GM23338 (cell line): ENCODE data around the gene PINK1. TPM values are rescaled to one million over a fixed set of nuclear protein-coding genes. Genes with fewer than 3 reads are reported as not detected.

Experiments used
- ATAC-seq: fragments of 200-7000 bp; cut with Tn5 transposase; 3 replicates; pipeline ENCODE4 v1.9.1; 2020
- DNase-seq: peaks from one replicate; pipeline ENCODE4 v3.0.0-alpha.2; 2015; ENCODE audit warnings: low spot score
- H2AFZ ChIP-seq: fragments of 200-600 bp; sonication (generic); 2 replicates; pipeline ENCODE4 v1.8.0; 2016; ENCODE audit warnings: antibody characterized with exemption, mild to moderate bottlenecking, moderate library complexity
- H3F3A ChIP-seq: fragments of 200-600 bp; sonication (generic); replicated peaks from 2 replicates; pipeline ENCODE4 v1.8.0; 2017; ENCODE audit warnings: antibody characterized with exemption, mixed run types, low read depth
- H3K27ac ChIP-seq: fragments of 200-600 bp; sonication (generic); 2 replicates; pipeline ENCODE4 v1.6.1; 2016; ENCODE audit warnings: low read depth
- H3K27me3 ChIP-seq: fragments of 200-600 bp; sonication (generic); 2 replicates; pipeline ENCODE4 v1.8.0; 2016; ENCODE audit warnings: mild to moderate bottlenecking, mixed run types, moderate library complexity; ENCODE audit not compliant: insufficient read depth
- H3K36me3 ChIP-seq: fragments of 200-600 bp; sonication (generic); 2 replicates; pipeline ENCODE4 v1.8.0; 2016; ENCODE audit warnings: mild to moderate bottlenecking; ENCODE audit not compliant: insufficient read depth
- H3K4me1 ChIP-seq: fragments of 200-600 bp; sonication (generic); 2 replicates; pipeline ENCODE4 v1.8.0; 2016; ENCODE audit warnings: mild to moderate bottlenecking, moderate library complexity; ENCODE audit not compliant: insufficient read depth
- H3K4me2 ChIP-seq: fragments of 200-600 bp; sonication (generic); 2 replicates; pipeline ENCODE4 v1.7.1; 2017; ENCODE audit warnings: mixed run types
- H3K4me3 ChIP-seq: fragments of 200-600 bp; sonication (generic); 2 replicates; pipeline ENCODE4 v1.6.1; 2016; ENCODE audit warnings: mixed run types
- H3K79me2 ChIP-seq: fragments of 200-600 bp; sonication (generic); replicated peaks from 2 replicates; pipeline ENCODE4 v1.8.0; 2017; ENCODE audit warnings: mild to moderate bottlenecking; ENCODE audit not compliant: insufficient read depth
- H3K9me2 ChIP-seq: fragments of 200-600 bp; sonication (generic); 2 replicates; pipeline ENCODE4 v1.8.0; 2017; ENCODE audit not compliant: insufficient read depth
- H4K20me1 ChIP-seq: fragments of 200-600 bp; sonication (generic); replicated peaks from 2 replicates; pipeline ENCODE4 v1.8.0; 2017; ENCODE audit warnings: mild to moderate bottlenecking; ENCODE audit not compliant: insufficient read depth
- H3K27ac Mint-ChIP-seq: 2 replicates; pipeline ENCODE4 v1.8.0; 2020; ENCODE audit warnings: inconsistent platforms, mild to moderate bottlenecking, moderate library complexity, mixed read lengths
- H3K27me3 Mint-ChIP-seq: 3 replicates; pipeline ENCODE4 v1.8.0; 2022; ENCODE audit warnings: low read depth, mild to moderate bottlenecking, moderate library complexity, mixed read lengths, inconsistent platforms; ENCODE audit not compliant: insufficient read depth, poor library complexity
- H3K36me3 Mint-ChIP-seq: 3 replicates; pipeline ENCODE4 v1.8.0; 2021; ENCODE audit warnings: low read depth, mild to moderate bottlenecking, inconsistent platforms, moderate library complexity, mixed read lengths
- H3K4me1 Mint-ChIP-seq: 3 replicates; pipeline ENCODE4 v1.8.0; 2020; ENCODE audit warnings: mild to moderate bottlenecking, inconsistent platforms, mixed read lengths
- H3K4me3 Mint-ChIP-seq: 3 replicates; pipeline ENCODE4 v1.8.0; 2021; ENCODE audit warnings: moderate library complexity, mild to moderate bottlenecking, inconsistent platforms, mixed read lengths
- H3K9me3 Mint-ChIP-seq: 3 replicates; pipeline ENCODE4 v1.8.0; 2020; ENCODE audit warnings: moderate library complexity, mild to moderate bottlenecking, inconsistent platforms, mixed read lengths
- CREB1 ChIP-seq: fragments of 250-450 bp; sonication (Bioruptor Pico); IDR thresholded peaks from 2 replicates; pipeline ENCODE4 v1.5.0; 2020; ENCODE audit warnings: low read depth, mild to moderate bottlenecking, moderate library complexity
- EZH2 ChIP-seq: fragments of 200-600 bp; sonication (generic); IDR thresholded peaks from one replicate; pipeline ENCODE4 v1.8.0; 2017; ENCODE audit warnings: antibody characterized with exemption, mild to moderate bottlenecking, low read depth; ENCODE audit not compliant: unreplicated experiment
- NANOG ChIP-seq: IDR thresholded peaks from 2 replicates; pipeline ENCODE4 v1.6.1; 2016; ENCODE audit warnings: antibody characterized with exemption, borderline replicate concordance
- POLR2AphosphoS5 ChIP-seq: IDR thresholded peaks from 2 replicates; pipeline ENCODE4 v1.6.1; 2016; ENCODE audit warnings: antibody characterized with exemption, low read depth
- STAT1 ChIP-seq: IDR thresholded peaks from one replicate; pipeline ENCODE4 v1.6.1; 2016; ENCODE audit warnings: antibody characterized with exemption; ENCODE audit not compliant: unreplicated experiment
- ZNF331 ChIP-seq: fragments of 250-450 bp; sonication (Bioruptor Pico); IDR thresholded peaks from 2 replicates; pipeline ENCODE4 v1.5.0; 2020; ENCODE audit warnings: low read depth, mild to moderate bottlenecking, moderate library complexity
- polyA plus RNA-seq: library from polyadenylated mRNA; unstranded; fragments of >200 nt; fragmentation: Nextera tagmentation; extraction: Ambion mirVana; gene quantifications from 2 replicates; pipeline ENCODE4 v1.2.1, GENCODE V29; 2016
- total RNA-seq: library from RNA; depleted of rRNA; stranded (reverse); fragments of >200 nt; shearing (Covaris generic); gene quantifications from 2 replicates; pipeline ENCODE4 v1.2.3, GENCODE V29; 2014
- TF ChIP-seq, protein P1 (sequence below), 2 experiments: fragments of 200-600 bp in 1 of 2; sonication (generic) in 1 of 2; conservative IDR thresholded peaks; 2 replicates each; pipeline versions ENCODE4 v1.5.1 to v1.6.1; 2016 to 2017; ENCODE audit warnings: antibody characterized with exemption in 2 of 2, low read depth in 2 of 2, mild to moderate bottlenecking in 2 of 2, moderate library complexity in 1 of 2
- TF ChIP-seq, protein P2 (sequence below): fragments of 250-450 bp; sonication (Bioruptor Pico); IDR thresholded peaks from 2 replicates; pipeline ENCODE4 v1.5.0; 2020; ENCODE audit warnings: mild to moderate bottlenecking, moderate library complexity
- TF ChIP-seq, protein P3 (sequence below): IDR thresholded peaks from 2 replicates; pipeline ENCODE4 v1.6.1; 2016; ENCODE audit warnings: antibody characterized with exemption
- TF ChIP-seq, protein P4 (sequence below): IDR thresholded peaks from one replicate; pipeline ENCODE4 v1.6.1; 2018; ENCODE audit warnings: antibody characterized with exemption; ENCODE audit not compliant: unreplicated experiment

The PINK1 gene
- total and polyA plus RNA-seq, 2 experiments from 2014 or later: 20.8 to 42.7 TPM

DNA sequence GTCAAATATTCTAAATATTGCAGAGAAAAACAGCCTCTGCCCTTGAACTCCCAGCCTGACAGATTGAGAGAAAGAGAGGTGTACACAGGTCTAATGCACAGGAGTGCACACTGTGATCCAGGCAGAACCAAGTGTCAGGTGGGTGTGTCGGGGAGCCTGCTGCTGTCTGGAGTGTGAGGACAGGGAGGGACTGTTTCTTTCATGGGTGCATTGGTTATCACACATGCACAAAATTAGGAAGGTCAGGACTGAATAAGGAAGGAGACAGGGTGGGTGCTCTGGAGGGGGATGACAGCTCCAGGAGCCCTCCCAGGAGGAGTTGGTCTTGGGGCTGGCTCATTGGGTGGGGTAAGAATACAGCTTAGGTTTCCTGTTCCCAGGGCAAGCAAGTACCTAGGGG is 13.3 kb upstream of the PINK1 start:
- H3K79me2 ChIP-seq: no peaks in the 10 kb centered on the region
- H3K9me2 ChIP-seq: no peaks in the 10 kb centered on the region
- no peak overlapping the region for H3K4me2 ChIP-seq
- peaks cover 15% of the 10 kb centered on the region for H3K4me1 ChIP-seq
- peaks cover 4% of the 10 kb centered on the region; the same call in 1 of the 3 replicates for H3K9me3 Mint-ChIP-seq
- no peak overlapping the region for H3K27ac Mint-ChIP-seq
- TF ChIP-seq, protein P1, sequence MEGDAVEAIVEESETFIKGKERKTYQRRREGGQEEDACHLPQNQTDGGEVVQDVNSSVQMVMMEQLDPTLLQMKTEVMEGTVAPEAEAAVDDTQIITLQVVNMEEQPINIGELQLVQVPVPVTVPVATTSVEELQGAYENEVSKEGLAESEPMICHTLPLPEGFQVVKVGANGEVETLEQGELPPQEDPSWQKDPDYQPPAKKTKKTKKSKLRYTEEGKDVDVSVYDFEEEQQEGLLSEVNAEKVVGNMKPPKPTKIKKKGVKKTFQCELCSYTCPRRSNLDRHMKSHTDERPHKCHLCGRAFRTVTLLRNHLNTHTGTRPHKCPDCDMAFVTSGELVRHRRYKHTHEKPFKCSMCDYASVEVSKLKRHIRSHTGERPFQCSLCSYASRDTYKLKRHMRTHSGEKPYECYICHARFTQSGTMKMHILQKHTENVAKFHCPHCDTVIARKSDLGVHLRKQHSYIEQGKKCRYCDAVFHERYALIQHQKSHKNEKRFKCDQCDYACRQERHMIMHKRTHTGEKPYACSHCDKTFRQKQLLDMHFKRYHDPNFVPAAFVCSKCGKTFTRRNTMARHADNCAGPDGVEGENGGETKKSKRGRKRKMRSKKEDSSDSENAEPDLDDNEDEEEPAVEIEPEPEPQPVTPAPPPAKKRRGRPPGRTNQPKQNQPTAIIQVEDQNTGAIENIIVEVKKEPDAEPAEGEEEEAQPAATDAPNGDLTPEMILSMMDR (conservative IDR thresholded peaks at IDR 0.05; ENCODE audit: low read depth in 2 of 2): no peak
- TF ChIP-seq, protein P2, sequence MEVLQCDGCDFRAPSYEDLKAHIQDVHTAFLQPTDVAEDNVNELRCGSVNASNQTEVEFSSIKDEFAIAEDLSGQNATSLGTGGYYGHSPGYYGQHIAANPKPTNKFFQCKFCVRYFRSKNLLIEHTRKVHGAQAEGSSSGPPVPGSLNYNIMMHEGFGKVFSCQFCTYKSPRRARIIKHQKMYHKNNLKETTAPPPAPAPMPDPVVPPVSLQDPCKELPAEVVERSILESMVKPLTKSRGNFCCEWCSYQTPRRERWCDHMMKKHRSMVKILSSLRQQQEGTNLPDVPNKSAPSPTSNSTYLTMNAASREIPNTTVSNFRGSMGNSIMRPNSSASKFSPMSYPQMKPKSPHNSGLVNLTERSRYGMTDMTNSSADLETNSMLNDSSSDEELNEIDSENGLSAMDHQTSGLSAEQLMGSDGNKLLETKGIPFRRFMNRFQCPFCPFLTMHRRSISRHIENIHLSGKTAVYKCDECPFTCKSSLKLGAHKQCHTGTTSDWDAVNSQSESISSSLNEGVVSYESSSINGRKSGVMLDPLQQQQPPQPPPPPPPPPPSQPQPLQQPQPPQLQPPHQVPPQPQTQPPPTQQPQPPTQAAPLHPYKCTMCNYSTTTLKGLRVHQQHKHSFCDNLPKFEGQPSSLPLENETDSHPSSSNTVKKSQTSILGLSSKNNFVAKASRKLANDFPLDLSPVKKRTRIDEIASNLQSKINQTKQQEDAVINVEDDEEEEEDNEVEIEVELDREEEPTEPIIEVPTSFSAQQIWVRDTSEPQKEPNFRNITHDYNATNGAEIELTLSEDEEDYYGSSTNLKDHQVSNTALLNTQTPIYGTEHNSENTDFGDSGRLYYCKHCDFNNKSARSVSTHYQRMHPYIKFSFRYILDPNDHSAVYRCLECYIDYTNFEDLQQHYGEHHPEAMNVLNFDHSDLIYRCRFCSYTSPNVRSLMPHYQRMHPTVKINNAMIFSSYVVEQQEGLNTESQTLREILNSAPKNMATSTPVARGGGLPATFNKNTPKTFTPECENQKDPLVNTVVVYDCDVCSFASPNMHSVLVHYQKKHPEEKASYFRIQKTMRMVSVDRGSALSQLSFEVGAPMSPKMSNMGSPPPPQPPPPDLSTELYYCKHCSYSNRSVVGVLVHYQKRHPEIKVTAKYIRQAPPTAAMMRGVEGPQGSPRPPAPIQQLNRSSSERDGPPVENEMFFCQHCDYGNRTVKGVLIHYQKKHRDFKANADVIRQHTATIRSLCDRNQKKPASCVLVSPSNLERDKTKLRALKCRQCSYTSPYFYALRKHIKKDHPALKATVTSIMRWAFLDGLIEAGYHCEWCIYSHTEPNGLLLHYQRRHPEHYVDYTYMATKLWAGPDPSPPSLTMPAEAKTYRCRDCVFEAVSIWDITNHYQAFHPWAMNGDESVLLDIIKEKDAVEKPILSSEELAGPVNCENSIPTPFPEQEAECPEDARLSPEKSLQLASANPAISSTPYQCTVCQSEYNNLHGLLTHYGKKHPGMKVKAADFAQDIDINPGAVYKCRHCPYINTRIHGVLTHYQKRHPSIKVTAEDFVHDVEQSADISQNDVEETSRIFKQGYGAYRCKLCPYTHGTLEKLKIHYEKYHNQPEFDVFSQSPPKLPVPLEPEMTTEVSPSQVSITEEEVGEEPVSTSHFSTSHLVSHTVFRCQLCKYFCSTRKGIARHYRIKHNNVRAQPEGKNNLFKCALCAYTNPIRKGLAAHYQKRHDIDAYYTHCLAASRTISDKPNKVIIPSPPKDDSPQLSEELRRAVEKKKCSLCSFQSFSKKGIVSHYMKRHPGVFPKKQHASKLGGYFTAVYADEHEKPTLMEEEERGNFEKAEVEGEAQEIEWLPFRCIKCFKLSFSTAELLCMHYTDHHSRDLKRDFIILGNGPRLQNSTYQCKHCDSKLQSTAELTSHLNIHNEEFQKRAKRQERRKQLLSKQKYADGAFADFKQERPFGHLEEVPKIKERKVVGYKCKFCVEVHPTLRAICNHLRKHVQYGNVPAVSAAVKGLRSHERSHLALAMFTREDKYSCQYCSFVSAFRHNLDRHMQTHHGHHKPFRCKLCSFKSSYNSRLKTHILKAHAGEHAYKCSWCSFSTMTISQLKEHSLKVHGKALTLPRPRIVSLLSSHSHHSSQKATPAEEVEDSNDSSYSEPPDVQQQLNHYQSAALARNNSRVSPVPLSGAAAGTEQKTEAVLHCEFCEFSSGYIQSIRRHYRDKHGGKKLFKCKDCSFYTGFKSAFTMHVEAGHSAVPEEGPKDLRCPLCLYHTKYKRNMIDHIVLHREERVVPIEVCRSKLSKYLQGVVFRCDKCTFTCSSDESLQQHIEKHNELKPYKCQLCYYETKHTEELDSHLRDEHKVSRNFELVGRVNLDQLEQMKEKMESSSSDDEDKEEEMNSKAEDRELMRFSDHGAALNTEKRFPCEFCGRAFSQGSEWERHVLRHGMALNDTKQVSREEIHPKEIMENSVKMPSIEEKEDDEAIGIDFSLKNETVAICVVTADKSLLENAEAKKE (CRISPR knock-in tag): no peak
- TF ChIP-seq EZH2 (no peak), STAT1 (no peak), CREB1 (CRISPR knock-in tag) (no peak), POLR2AphosphoS5 (no peak), NANOG (no peak), ZNF331 (CRISPR knock-in tag) (no peak)
- TF ChIP-seq, protein P3, sequence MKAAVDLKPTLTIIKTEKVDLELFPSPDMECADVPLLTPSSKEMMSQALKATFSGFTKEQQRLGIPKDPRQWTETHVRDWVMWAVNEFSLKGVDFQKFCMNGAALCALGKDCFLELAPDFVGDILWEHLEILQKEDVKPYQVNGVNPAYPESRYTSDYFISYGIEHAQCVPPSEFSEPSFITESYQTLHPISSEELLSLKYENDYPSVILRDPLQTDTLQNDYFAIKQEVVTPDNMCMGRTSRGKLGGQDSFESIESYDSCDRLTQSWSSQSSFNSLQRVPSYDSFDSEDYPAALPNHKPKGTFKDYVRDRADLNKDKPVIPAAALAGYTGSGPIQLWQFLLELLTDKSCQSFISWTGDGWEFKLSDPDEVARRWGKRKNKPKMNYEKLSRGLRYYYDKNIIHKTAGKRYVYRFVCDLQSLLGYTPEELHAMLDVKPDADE: no peak
- TF ChIP-seq, protein P4, sequence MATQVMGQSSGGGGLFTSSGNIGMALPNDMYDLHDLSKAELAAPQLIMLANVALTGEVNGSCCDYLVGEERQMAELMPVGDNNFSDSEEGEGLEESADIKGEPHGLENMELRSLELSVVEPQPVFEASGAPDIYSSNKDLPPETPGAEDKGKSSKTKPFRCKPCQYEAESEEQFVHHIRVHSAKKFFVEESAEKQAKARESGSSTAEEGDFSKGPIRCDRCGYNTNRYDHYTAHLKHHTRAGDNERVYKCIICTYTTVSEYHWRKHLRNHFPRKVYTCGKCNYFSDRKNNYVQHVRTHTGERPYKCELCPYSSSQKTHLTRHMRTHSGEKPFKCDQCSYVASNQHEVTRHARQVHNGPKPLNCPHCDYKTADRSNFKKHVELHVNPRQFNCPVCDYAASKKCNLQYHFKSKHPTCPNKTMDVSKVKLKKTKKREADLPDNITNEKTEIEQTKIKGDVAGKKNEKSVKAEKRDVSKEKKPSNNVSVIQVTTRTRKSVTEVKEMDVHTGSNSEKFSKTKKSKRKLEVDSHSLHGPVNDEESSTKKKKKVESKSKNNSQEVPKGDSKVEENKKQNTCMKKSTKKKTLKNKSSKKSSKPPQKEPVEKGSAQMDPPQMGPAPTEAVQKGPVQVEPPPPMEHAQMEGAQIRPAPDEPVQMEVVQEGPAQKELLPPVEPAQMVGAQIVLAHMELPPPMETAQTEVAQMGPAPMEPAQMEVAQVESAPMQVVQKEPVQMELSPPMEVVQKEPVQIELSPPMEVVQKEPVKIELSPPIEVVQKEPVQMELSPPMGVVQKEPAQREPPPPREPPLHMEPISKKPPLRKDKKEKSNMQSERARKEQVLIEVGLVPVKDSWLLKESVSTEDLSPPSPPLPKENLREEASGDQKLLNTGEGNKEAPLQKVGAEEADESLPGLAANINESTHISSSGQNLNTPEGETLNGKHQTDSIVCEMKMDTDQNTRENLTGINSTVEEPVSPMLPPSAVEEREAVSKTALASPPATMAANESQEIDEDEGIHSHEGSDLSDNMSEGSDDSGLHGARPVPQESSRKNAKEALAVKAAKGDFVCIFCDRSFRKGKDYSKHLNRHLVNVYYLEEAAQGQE: no peak
- no peak overlapping the region for H3K4me3 ChIP-seq
- H2AFZ ChIP-seq: no peak overlapping the region
- ATAC-seq (no peak), DNase-seq (no peak)
- 0 out of 3 replicates have a peak, but pooled peaks cover 3% of the 10 kb centered on the region for H3K36me3 Mint-ChIP-seq
- H3K27me3 ChIP-seq: no peaks in the 10 kb centered on the region
- H3F3A ChIP-seq: 0 out of 2 replicates have a peak, but pooled peaks cover 3% of the 10 kb centered on the region
- no peaks in the 10 kb centered on the region for H3K36me3 ChIP-seq
- no peak overlapping the region for H3K27ac ChIP-seq
- H3K4me1 Mint-ChIP-seq: peaks cover 21% of the 10 kb centered on the region
- no peak overlapping the region for H3K4me3 Mint-ChIP-seq
- H3K27me3 Mint-ChIP-seq: peaks cover 4% of the 10 kb centered on the region
- H4K20me1 ChIP-seq: no peaks in the 10 kb centered on the region
